ENCODE results near the gene TPK1. TPM values are rescaled to one million over a fixed set of nuclear protein-coding genes. Genes with fewer than 3 reads are reported as not detected.
A peak's percentile ranks its signal among the peaks of the same experiment; 100 is the strongest.

Gene TPK1
- total RNA-seq, 1 donor from 2014 or later = 20.0 TPM

- Mint-ChIP-seq H3K36me3 (ENCODE audit: low read depth) (no peaks in the 10 kb centered on the region), H3K4me3 (no peak overlapping the region), H3K27me3 (no peaks in the 10 kb centered on the region), H3K4me1 (peaks cover 44% of the 10 kb centered on the region), H3K27ac (no peak overlapping the region), H3K9me3 (no peaks in the 10 kb centered on the region)
- TF ChIP-seq CTCF (IDR thresholded peaks at IDR 0.05) = no peak
- no peak for DNase-seq
- ChIA-PET POLR2A (interaction anchor here (1.1 to 1.7 kb wide), 2 partner anchors 8 to 9 kb away, joined by 5 to 7 read pairs; partner anchors contain the start of gene TPK1), CTCF (no interaction called here)
- intact Hi-C loops (cut with micrococcal nuclease) = no loop called here
- no peak for ATAC-seq (ENCODE audit: low read depth)
Observed at GRCh38 chr7:144827621-144828020, 8.2 kb downstream of the TPK1 start.

GRCh38 chr7:144826208-144826607 is 9.6 kb downstream of the TPK1 start:
- Mint-ChIP-seq H3K4me1 (peaks cover 56% of the 10 kb centered on the region), H3K36me3 (ENCODE audit: low read depth) (no peaks in the 10 kb centered on the region), H3K27me3 (no peaks in the 10 kb centered on the region), H3K4me3 (no peak overlapping the region), H3K9me3 (no peaks in the 10 kb centered on the region), H3K27ac (peak overlapping the region; percentile 89)
- CTCF ChIA-PET = interaction anchor here (1.3 kb wide), 1 partner anchor 9 kb away, joined by 7 read pairs; no protein-coding TSS in a partner anchor
- no peak for TF ChIP-seq CTCF (IDR thresholded peaks at IDR 0.05)
- ATAC-seq (ENCODE audit: low read depth) = no peak
- POLR2A ChIA-PET = interaction anchor here (1.1 to 3.3 kb wide), 6 partner anchors 8 to 28 kb away, joined by 3 to 44 read pairs (median 4); partner anchors contain the start of gene TPK1
- DNase-seq = no peak
- intact Hi-C loops (cut with micrococcal nuclease) = no loop called here

GRCh38 chr7:144824360-144824759 is 11.5 kb downstream of the TPK1 start:
- ATAC-seq (ENCODE audit: low read depth) (no peak), DNase-seq (no peak)
- H3K27me3 Mint-ChIP-seq = no peaks in the 10 kb centered on the region
- peak overlapping the region; percentile 31 for H3K27ac Mint-ChIP-seq
- no peak overlapping the region for H3K4me3 Mint-ChIP-seq
- POLR2A ChIA-PET = interaction anchor here (2.2 to 3.3 kb wide), 2 partner anchors 10 to 12 kb away, joined by 13 to 44 read pairs; partner anchors contain the start of gene TPK1
- no peak for TF ChIP-seq CTCF (IDR thresholded peaks at IDR 0.05)
- H3K36me3 Mint-ChIP-seq (ENCODE audit: low read depth) = no peaks in the 10 kb centered on the region
- intact Hi-C loops (cut with micrococcal nuclease) = no loop called here
- no peaks in the 10 kb centered on the region for H3K9me3 Mint-ChIP-seq
- H3K4me1 Mint-ChIP-seq = peaks cover 64% of the 10 kb centered on the region
- CTCF ChIA-PET = no interaction called here

GRCh38 chr7:144822223-144822622 is 13.6 kb downstream of the TPK1 start:
- H3K27ac Mint-ChIP-seq = no peak overlapping the region
- no peaks in the 10 kb centered on the region for H3K9me3 Mint-ChIP-seq
- DNase-seq = no peak
- intact Hi-C loops (cut with micrococcal nuclease) = no loop called here
- H3K36me3 Mint-ChIP-seq (ENCODE audit: low read depth) = no peaks in the 10 kb centered on the region
- H3K27me3 Mint-ChIP-seq = no peaks in the 10 kb centered on the region
- no peak overlapping the region for H3K4me3 Mint-ChIP-seq
- ChIA-PET CTCF (interaction anchor here (1.2 kb wide), 2 partner anchors 10 to 13 kb away, joined by 3 read pairs; no protein-coding TSS in a partner anchor), POLR2A (interaction anchor here (0.8 to 3.0 kb wide), 4 partner anchors 9 to 14 kb away, joined by 3 to 38 read pairs (median 4); partner anchors contain the start of gene TPK1)
- peaks cover 85% of the 10 kb centered on the region for H3K4me1 Mint-ChIP-seq
- no peak for TF ChIP-seq CTCF (IDR thresholded peaks at IDR 0.05)
- no peak for ATAC-seq (ENCODE audit: low read depth)

- Mint-ChIP-seq H3K4me1 (peaks cover 86% of the 10 kb centered on the region), H3K27ac (peak overlapping the region; percentile 37), H3K4me3 (peak overlapping the region; percentile 1), H3K27me3 (no peaks in the 10 kb centered on the region), H3K36me3 (ENCODE audit: low read depth) (no peaks in the 10 kb centered on the region), H3K9me3 (no peaks in the 10 kb centered on the region)
- ChIA-PET POLR2A (interaction anchor here (1.2 to 3.0 kb wide), 3 partner anchors 8 to 15 kb away, joined by 3 to 38 read pairs (median 4); partner anchors contain the start of gene TPK1), CTCF (interaction anchor here (1.2 kb wide), 1 partner anchor 9 kb away, joined by 3 read pairs; no protein-coding TSS in a partner anchor)
- intact Hi-C loops (cut with micrococcal nuclease) = no loop called here
- ATAC-seq (ENCODE audit: low read depth) = peak; percentile 25
- TF ChIP-seq CTCF (IDR thresholded peaks at IDR 0.05) = no peak
- DNase-seq = no peak
Observed at GRCh38 chr7:144821067-144821466, 14.8 kb downstream of the TPK1 start.
